Measurements from ENCODE around the gene AFDN. TPM values are rescaled to one million over a fixed set of nuclear protein-coding genes. Genes with fewer than 3 reads are reported as not detected.

The AFDN gene
- total RNA-seq, 2 donors from 2014 or later, result 53.9 to 57.1 TPM

DNA sequence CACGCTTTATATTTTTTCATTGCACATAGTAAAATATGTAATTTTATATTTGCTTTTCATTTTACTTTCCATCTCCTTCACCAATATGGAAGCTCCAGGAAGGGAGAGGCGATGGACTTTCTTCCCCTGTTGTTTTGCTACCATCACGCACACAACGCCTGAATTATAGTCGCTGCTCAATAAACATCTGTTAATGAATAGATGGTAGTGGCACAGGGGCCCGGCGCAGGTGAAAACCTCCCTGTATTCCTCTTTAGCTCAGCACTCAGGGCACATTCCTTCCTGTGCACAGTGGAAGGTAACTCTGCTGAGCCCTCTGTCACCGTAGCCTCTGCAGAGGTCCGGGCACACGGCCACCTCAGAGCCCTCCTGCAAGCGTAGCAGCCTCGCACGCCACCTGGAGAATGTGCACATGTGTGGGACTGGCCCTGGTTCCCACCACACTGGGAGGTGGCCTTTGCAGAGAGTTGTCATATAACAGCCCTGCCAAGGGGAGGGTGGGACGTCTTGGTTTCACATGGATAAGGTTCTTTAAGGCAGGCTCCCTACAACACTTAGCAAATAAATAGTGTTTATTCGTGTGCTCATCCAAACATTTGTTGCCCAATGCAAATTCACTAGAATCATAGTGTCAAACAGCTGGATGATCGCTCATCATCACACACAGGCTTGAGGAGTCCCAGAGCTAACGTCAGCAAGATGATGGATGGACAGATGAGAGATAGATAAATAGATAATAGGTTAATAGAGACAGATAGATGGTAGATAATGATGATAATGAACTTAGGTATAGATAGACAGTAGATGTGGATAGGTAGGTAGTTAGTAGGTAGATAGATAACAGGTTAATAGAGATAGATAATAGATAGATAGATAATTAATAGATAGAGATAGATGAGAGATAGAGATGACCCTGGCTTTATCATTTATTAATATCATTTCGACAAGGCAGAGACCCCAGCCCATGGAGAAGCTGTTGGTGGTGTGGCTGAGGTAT is 32.3 kb upstream of the AFDN start:
- no peak for ATAC-seq
- intact Hi-C loops (cut with DNase I), result no loop called here
- no peak for DNase-seq

DNA sequence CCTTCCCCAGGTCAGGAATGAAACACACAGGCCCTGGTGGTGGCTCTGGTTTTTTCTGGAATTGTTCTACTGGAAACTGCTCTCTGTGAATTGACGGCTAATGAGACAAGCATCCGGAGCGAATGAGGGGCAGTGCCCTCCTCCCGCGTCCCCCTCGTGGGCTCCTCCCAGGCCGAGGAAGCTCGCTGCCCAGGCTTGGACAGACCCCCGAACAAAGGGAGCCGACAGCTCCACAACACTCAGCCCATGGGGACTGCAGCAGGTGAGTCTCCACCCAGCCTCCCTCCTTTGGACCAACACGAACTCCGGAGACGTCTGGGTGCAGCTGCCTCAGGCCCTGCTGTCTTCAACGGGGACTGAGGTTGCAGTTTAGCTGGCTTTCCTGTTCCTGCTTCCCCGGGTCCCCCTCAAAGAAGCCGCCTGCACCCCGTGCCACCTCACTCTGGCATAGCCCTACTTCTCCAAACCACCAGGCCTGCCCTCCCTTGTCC is 31.3 kb upstream of the AFDN start:
- DNase-seq, result no peak
- no peak for ATAC-seq
- intact Hi-C loops (cut with DNase I), result no loop called here

- intact Hi-C loops (cut with DNase I), result no loop called here
- ATAC-seq (no peak), DNase-seq (no peak)
Observed at GRCh38 chr6:167795874-167796191, 30.9 kb upstream of the AFDN start.

GRCh38 chr6:167796192-167796981 is 30.3 kb upstream of the AFDN start:
- ATAC-seq (peak; percentile 89), DNase-seq (peak; percentile 59)
- intact Hi-C loops (cut with DNase I), result no loop called here

DNA sequence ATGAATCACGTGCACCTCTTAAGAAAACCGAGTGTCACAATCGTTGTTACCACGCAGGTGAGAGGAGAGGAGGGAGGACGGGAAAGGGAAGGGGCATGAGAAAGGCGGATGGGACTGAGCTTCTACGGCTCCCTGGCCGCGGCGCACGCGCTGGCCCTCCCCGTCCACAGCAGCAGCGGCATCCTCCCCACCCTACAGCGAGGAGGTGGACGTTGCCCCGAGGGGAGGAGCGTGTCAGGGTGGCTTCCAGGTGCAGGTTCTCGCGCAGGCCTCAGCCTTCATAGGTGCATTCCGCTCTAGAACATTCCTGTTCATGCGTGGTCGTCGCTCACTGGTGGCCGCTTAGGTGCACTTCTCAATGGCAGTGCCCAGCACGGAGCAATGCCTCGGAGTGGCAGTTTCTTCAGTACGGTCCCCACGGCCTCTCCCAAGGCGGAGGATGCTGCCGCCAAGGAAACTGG is 29.7 kb upstream of the AFDN start:
- intact Hi-C loops (cut with DNase I), result no loop called here
- DNase-seq (no peak), ATAC-seq (no peak)

GRCh38 chr6:167797476-167798265 is 29.0 kb upstream of the AFDN start:
- ATAC-seq (no peak), DNase-seq (no peak)
- intact Hi-C loops (cut with DNase I), result no loop called here

DNA sequence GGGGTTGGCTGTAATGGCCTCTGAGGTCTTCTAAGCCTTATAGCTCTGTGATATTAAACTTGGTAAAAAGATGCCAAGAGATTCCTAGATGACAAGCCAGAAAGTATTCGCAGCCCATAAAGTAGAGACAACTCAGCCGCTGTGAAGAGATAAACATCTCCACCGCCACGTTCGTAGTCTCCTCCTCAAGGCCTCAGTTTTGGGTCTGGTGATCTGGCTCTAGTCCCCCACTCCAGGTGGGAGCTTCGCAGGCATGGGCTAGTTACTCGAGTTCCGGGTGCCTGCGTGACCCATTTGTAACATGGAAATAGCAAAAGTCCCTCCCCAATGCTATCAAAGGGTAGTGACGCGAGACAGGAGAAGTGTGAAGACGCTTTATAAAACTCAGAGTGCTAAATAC is 28.3 kb upstream of the AFDN start:
- no peak for ATAC-seq
- DNase-seq, result no peak
- intact Hi-C loops (cut with DNase I), result no loop called here

- ATAC-seq (peak; percentile 27 to 45), DNase-seq (no peak)
- intact Hi-C loops (cut with DNase I), result no loop called here
Observed at GRCh38 chr6:167799033-167799821, 27.5 kb upstream of the AFDN start.

DNA sequence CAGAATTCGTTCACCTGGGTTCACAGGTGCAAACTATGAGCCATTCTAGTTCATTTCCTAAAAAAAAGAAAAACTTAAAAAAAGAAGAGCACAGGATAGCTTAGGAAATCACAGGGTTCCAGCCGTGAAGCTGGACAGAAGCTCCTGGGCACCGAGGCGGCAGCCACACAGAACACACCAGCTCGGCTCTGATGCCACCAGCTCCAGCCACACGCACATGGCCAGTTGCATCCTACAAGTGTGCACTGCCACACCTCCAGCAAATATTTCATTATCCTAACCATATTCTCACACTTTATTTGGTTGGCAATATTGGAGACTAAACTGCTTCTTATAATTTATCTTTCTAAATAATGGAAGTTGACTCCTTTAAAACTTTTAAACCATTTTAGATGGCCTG is 26.2 kb upstream of the AFDN start:
- no peak for ATAC-seq
- intact Hi-C loops (cut with DNase I), result no loop called here

DNA sequence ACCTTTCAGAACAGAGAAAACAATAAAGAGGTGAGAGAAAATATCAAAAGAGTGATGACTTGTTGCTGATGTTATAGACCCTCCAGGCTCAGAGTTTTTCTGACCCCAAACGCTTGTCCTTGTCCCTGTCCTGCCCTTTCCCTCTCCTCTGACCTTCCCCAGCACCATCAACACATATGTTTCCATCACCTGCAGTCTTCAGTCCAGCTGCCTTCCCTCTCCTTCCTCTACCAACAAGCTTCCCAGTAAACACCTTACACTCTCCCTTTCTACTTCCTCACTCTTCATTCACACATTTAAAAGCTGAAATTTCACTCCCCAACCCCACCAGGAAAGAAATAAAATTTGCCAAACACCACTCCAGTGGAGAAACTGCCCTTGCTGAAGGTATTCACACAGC is 25.4 kb upstream of the AFDN start:
- DNase-seq, result no peak
- no peak for ATAC-seq
- intact Hi-C loops (cut with DNase I), result no loop called here

More for the DNA sequence above, 26.2 kb upstream of the AFDN start:
- no peak for DNase-seq

DNA sequence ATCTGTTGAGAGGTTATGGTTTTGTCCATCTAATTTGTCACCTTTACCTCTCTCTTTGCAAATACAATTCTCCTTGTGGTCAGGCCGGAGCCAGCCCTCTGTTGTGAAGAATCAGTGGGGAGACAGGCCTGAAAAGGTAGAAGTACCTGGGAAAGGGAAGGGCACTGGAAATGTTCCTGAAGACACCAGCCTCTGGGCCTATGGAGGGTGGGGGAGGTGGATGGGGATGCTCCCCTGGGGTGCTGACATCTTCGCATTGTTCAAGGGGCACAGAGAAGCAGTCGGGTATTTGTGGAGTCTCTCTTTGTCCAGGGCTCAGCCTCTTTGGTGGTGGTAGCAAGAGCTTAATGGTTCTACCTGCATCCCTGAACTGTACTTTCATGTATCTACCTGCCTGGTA is 24.4 kb upstream of the AFDN start:
- intact Hi-C loops (cut with DNase I), result no loop called here
- DNase-seq, result no peak
- no peak for ATAC-seq

GRCh38 chr6:167803816-167804215 is 22.9 kb upstream of the AFDN start:
- intact Hi-C loops (cut with DNase I), result no loop called here
- DNase-seq (no peak), ATAC-seq (no peak)

DNA sequence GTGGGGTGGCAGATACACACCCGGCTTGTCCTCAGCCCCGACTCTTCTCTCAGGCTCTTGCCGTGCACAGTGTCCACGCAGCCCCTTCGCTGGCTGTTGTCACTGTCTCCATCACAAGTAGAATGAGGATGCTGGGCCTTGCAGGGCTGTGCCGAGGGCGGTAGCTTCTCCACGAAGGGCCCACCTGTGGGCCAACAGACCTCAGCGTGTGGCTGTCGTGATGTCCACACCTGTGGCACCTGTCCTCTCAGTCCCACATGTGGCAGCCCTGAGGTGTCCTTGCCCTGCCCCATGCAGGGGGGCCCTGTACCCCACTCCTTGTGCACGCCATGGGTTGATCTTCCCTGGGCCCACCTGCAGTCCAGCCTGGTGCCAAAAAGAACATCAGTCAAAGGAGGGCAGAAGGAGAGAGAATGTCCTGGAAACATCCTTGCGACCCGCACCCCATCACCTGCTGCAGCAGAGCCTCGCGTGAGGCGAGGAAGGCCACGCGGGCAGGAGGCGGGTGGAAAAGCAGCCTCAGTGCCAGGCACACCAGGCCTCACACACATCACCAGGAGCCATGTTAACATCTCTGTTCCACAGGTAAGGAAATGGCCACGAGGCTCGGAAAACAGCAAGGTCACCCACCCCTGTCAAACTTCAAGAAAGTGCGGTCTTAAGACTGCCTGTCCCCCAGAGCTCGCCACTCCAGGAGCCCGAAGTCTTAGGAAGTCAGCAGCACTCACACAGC is 22.3 kb upstream of the AFDN start:
- intact Hi-C loops (cut with DNase I), result no loop called here
- ATAC-seq (no peak), DNase-seq (no peak)

DNA sequence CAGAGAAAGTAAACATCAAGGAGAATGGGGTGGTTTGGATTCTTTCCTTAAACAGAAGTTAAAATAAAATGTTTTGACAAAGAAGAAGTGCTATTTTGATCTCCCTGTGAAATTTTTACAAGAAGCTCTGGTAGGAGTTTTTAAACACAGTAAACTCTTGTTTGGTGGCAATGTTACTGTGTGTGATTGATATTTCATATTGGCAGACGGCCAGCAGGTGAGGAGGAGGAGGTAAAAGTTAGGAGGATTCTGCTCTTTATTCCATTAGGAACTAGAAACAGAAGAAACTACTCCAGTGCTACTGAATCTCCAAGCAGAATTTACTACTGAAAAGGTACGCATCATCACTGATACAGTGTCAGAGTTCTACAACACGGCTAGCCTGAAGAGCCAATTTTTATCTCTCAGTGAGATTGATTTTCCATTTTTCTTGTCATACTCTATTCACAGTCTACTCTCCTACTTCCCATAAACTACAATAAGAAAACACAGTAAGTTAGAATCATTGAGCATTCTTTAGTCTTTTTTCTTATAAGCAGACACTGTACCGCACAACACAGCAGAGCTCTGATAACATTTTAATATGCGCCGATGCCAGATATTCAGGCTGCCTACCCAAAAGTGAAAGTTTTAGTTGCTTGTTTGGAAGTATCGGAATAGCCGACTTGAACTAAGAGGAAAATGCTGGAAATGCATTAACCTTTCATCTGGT is 21.2 kb upstream of the AFDN start:
- peak in 1 of 2 donors; percentile 38 for ATAC-seq
- DNase-seq, result no peak
- intact Hi-C loops (cut with DNase I), result no loop called here

DNA sequence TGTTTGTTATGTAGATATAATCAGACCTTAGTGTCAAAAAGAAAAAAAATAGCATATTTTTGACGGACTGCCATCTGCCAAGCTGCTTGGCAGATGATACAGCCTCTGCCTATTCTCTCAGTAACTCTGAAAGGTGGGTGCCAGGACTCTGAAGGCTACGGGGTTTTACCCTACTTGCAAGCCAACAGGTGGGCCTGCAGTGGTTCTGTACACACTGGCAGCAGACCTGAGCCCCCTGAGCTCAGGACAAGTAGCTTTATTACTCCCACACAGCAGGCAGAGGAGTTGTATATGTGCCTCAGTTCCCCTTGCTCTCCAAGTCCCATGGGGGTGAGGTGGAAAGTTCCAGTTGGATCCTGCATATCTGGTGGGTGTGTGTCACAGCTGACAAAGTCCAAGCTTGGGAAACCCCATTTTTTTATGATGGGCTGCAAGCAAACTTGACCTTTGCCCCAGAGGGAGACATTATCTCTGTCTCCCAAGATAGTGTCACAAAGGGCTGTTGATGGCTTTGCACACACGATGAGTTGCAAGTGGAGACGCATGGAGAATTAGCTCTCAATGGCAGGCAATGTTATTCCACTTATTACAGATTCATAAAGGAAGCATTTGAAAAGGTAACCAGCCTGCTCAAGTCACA is 20.5 kb upstream of the AFDN start:
- ATAC-seq, result peak in 1 of 2 donors; percentile 27
- intact Hi-C loops (cut with DNase I), result no loop called here
- no peak for DNase-seq

DNA sequence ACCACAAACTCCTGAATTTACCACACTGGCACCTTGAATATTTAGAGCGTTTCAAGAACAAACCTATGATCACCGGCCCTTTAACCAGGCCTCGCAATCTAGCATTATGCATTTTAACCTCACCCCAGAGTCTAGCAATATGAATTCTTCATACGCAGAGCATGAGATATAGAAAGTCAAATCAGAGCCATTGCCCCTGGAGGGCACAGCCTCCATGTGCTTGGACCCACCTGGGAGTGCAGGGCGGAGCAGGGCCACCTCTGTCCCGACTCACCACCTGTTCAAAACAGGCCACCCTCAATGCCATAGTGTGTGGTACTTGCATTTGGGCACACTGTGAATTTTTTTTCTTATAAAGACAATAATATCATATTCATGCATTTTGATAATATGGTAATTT is 19.5 kb upstream of the AFDN start:
- ATAC-seq, result no peak
- DNase-seq, result no peak
- intact Hi-C loops (cut with DNase I), result no loop called here

- ATAC-seq (no peak), DNase-seq (no peak)
- intact Hi-C loops (cut with DNase I), result no loop called here
Observed at GRCh38 chr6:167807756-167808155, 19.0 kb upstream of the AFDN start.

Measured in left cardiac atrium (tissue), 4 donors.